Neural cell (in vitro differentiated cells): ENCODE results near the gene ZNF658.
"Not testable (repeated sequence)": the region's sequence is repeated elsewhere in the genome, so short reads cannot be mapped to it uniquely, and the experiment has no call there.

ENCODE experiments used
- CTCF ChIP-seq: fragments of 450-650 bp; IDR thresholded peaks from 2 replicates; pipeline ENCODE4 v1.5.1; 2014; ENCODE audit warnings: antibody characterized with exemption, mild to moderate bottlenecking, moderate library complexity; ENCODE audit not compliant: poor library complexity, severe bottlenecking
- EP300 ChIP-seq: fragments of 450-650 bp; conservative IDR thresholded peaks from 2 replicates; pipeline ENCODE4 v1.6.1; 2014; ENCODE audit warnings: antibody characterized with exemption, mild to moderate bottlenecking, moderate library complexity; ENCODE audit not compliant: poor library complexity, severe bottlenecking
- EZH2 ChIP-seq: fragments of 200-600, 300-800 bp; shearing (Covaris generic), sonication (generic); IDR thresholded peaks from 2 replicates; pipeline ENCODE4 v1.6.1; 2014; ENCODE audit warnings: antibody characterized with exemption, low read length, borderline replicate concordance, mild to moderate bottlenecking; ENCODE audit not compliant: insufficient read depth, poor library complexity, severe bottlenecking
- MXI1 ChIP-seq: fragments of 450-650 bp; conservative IDR thresholded peaks from 2 replicates; pipeline ENCODE4 v1.6.1; 2014; ENCODE audit warnings: antibody characterized with exemption, mild to moderate bottlenecking; ENCODE audit not compliant: poor library complexity, severe bottlenecking
- POLR2AphosphoS5 ChIP-seq: IDR thresholded peaks from 2 replicates; pipeline ENCODE4 v1.6.1; 2012
- RAD21 ChIP-seq: fragments of 450-650 bp; conservative IDR thresholded peaks from 2 replicates; pipeline ENCODE4 v1.6.1; 2014; ENCODE audit warnings: antibody characterized with exemption, mild to moderate bottlenecking, moderate library complexity
- REST ChIP-seq: IDR thresholded peaks from 2 replicates; pipeline ENCODE4 v1.6.1; 2012; ENCODE audit warnings: borderline replicate concordance
- SMC3 ChIP-seq: fragments of 450-650 bp; conservative IDR thresholded peaks from 2 replicates; pipeline ENCODE4 v1.6.1; 2014; ENCODE audit warnings: antibody characterized with exemption, mild to moderate bottlenecking, moderate library complexity; ENCODE audit not compliant: poor library complexity
- TAF1 ChIP-seq: IDR thresholded peaks from 2 replicates; pipeline ENCODE4 v1.6.1; 2012; ENCODE audit warnings: low read depth

- TF ChIP-seq CTCF, RAD21, SMC3, TAF1, MXI1, EZH2, REST: not testable (repeated sequence)
- peak; percentile 88 for TF ChIP-seq EP300
- peak; percentile 10 for TF ChIP-seq POLR2AphosphoS5
Measured at GRCh38 chr9:66938322-66938721, 37.8 kb downstream of the ZNF658 start.
